Memory B cell (primary cell): Measurements from ENCODE around the gene TIMM10.

Experiments used
- ATAC-seq: fragments of 150-1000 bp; cut with Tn5 transposase; 2 replicates; pipeline ENCODE4 v1.10.0; 2021; ENCODE audit warnings: low read depth, mild to moderate bottlenecking, moderate library complexity
- DNase-seq, 2 donors: peaks; one replicate each; pipeline ENCODE4 v3.0.0; 2022; ENCODE audit warnings: low spot score in 2 of 2
- H3K27ac Mint-ChIP-seq: one replicate; pipeline ENCODE4 v1.8.0; 2022; ENCODE audit warnings: mild to moderate bottlenecking, moderate library complexity, mixed read lengths
- H3K27me3 Mint-ChIP-seq: one replicate; pipeline ENCODE4 v1.8.0; 2022; ENCODE audit warnings: mixed read lengths
- H3K36me3 Mint-ChIP-seq: one replicate; pipeline ENCODE4 v1.8.0; 2022; ENCODE audit warnings: mild to moderate bottlenecking, mixed read lengths
- H3K4me1 Mint-ChIP-seq: one replicate; pipeline ENCODE4 v1.8.0; 2022; ENCODE audit warnings: mixed read lengths
- H3K4me3 Mint-ChIP-seq: one replicate; pipeline ENCODE4 v1.8.0; 2022; ENCODE audit warnings: mild to moderate bottlenecking, moderate library complexity, mixed read lengths
- H3K9me3 Mint-ChIP-seq: one replicate; pipeline ENCODE4 v1.8.0; 2022; ENCODE audit warnings: mixed read lengths

Gene TIMM10

DNA sequence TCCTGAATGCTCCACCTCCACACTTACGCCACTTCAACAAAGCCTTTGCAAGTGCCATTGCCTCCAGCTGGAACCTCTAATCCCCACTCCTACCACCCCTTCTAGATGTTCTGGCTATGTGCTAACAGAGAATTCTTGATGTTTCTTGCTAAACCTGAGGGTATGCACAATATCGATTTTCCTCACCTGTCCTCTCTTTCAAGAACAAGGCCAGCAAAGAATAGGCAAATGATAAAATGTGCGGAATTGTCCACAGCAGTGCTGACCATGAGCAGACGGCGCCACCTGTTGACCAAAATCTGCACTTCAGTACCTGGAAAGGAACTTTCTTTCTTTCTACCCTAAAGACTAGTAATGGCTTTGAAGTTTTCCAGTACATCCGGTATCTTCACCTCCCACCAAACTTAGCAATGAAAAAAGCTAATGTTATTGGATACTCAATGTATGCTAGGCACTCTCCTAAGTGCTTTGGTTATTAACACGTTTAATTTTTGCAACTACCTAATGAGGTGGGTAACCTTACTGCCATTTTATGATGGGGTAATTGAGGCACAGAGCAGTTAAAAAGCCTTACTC lies 3.4 kb downstream of the TIMM10 start:
- DNase-seq, result peak; percentile 70 to 76
- no peak overlapping the region for H3K27ac Mint-ChIP-seq
- H3K9me3 Mint-ChIP-seq, result no peaks in the 10 kb centered on the region
- no peak overlapping the region for H3K4me3 Mint-ChIP-seq
- H3K4me1 Mint-ChIP-seq, result peaks cover 16% of the 10 kb centered on the region
- no peaks in the 10 kb centered on the region for H3K27me3 Mint-ChIP-seq
- no peak for ATAC-seq
- no peaks in the 10 kb centered on the region for H3K36me3 Mint-ChIP-seq

DNA sequence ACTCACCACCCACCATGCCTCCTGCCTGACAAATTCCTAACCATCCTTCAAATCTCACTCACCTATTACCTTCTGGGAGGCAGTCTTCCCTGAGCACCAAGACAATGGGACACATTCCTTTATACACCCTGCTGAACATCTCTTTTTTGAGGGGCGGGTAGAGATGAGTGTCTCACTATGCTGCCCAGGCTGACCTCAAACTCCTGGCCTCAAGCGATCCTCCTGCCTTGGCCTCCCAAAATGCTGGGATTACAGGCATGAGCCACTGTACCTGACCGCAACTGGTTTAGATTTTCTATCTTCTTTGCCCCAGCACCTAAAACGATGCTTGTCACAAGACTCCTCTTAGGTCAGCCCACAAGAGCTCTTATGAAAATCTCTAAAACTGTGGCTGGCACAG lies 7.1 kb downstream of the TIMM10 start:
- Mint-ChIP-seq H3K27ac (no peak overlapping the region), H3K4me1 (peaks cover 8% of the 10 kb centered on the region), H3K36me3 (no peaks in the 10 kb centered on the region), H3K9me3 (no peaks in the 10 kb centered on the region), H3K27me3 (no peaks in the 10 kb centered on the region), H3K4me3 (no peak overlapping the region)
- no peak for DNase-seq
- ATAC-seq, result no peak

DNA sequence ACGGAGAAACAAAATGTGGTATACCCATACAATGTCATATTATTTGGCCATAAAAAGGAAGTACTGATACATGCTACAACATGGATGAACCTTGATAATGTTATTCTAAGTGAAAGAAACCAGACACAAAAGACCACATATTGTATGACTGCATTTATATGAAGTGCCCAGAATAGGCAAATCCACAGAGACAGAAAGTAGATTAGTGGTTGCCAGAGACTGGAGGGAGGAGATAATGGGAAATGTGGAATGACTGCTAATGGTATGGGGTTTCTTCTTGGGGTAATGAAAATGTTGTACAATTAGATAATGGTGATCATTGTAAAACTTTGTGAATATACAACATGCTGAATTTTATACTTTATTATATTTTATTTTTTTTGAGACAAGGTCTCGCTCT lies 9.4 kb downstream of the TIMM10 start:
- ATAC-seq (no peak), DNase-seq (no peak)
- Mint-ChIP-seq H3K27me3 (peaks cover 2% of the 10 kb centered on the region), H3K36me3 (no peaks in the 10 kb centered on the region), H3K4me1 (peaks cover 5% of the 10 kb centered on the region), H3K9me3 (no peaks in the 10 kb centered on the region), H3K4me3 (no peak overlapping the region), H3K27ac (no peak overlapping the region)

DNA sequence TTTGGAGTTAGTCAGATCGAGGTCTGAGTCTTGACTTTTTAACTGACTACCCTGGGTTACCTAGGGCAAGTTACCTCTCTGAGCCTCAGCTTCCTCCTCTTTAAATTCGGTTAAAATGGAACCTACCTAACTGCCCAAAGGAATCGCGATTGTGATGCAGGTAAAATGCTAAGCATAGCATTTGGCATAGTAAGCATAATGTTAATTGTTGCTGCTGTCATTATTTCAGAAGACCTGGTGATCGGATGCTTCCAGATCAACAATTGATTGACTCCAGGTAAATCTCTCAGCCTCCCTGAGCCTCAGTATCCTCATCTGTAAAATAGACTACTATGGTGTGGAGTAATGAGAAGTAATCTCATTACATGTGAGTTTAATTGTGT lies 14.5 kb downstream of the TIMM10 start:
- Mint-ChIP-seq H3K4me3 (peak overlapping the region; percentile 100), H3K36me3 (no peaks in the 10 kb centered on the region), H3K4me1 (peaks cover 21% of the 10 kb centered on the region), H3K27ac (peak overlapping the region; percentile 56), H3K27me3 (peaks cover 2% of the 10 kb centered on the region), H3K9me3 (no peaks in the 10 kb centered on the region)
- ATAC-seq, result peak; percentile 3
- DNase-seq, result no peak

GRCh38 chr11:57515332-57516060 lies 15.1 kb downstream of the TIMM10 start, which contains the start of gene SLC43A1:
Gene SLC43A1 (minus strand): TSS chr11:57515702. CDS start chr11:57514111, 1,591 bp downstream.
- Mint-ChIP-seq H3K36me3 (no peaks in the 10 kb centered on the region), H3K27me3 (peaks cover 2% of the 10 kb centered on the region), H3K9me3 (no peaks in the 10 kb centered on the region), H3K27ac (peak within 1 kb of the TSS; percentile 56), H3K4me3 (peak within 1 kb of the TSS; percentile 100), H3K4me1 (peaks cover 21% of the 10 kb centered on the region)
- ATAC-seq, result peak; percentile 22
- peak in 1 of 2 donors; percentile 19 for DNase-seq

DNA sequence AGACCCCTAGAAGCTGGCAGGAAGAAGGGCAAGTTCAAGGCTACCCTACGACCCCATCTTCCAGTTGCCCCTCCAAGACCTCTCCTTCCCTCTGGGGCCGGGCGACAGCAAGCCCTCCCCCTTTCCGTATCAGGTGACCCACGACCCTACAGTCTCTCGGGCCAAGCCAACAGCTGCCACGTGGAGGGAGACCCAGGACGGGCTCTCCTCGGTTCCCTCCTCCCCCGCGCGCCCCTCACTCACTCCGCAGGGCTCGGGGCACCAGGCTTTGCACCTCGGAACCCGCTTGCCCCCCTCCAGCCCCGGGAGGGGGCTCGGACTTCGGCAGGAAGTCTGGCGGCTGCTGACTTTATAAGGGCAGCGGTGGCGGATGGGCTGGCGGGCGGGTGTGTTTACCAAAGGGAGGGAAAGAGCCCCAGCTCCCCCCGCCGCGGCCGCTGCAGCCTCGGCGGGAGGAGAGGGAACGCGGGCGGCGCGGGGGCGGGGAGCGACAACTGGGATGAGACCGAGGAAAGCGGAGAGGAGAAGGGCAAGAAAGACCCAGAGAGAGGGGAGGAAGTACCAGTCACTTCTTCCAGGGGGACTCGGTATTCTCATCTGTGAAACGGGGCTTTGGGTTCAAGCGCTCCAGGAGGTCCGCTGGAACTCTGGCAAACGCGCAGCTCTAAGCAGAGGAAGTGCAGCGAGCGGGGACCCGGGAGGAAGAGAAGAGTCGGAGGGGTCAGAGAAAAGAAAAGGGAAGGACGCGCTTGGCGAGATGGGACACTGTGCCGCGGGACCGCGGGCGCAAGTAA lies 15.8 kb downstream of the TIMM10 start:
- H3K27ac Mint-ChIP-seq, result peak overlapping the region; percentile 42
- no peaks in the 10 kb centered on the region for H3K36me3 Mint-ChIP-seq
- ATAC-seq, result peak; percentile 35
- peak overlapping the region; percentile 100 for H3K4me3 Mint-ChIP-seq
- H3K4me1 Mint-ChIP-seq, result peaks cover 21% of the 10 kb centered on the region
- DNase-seq, result peak in 1 of 2 donors; percentile 29
- no peaks in the 10 kb centered on the region for H3K9me3 Mint-ChIP-seq
- H3K27me3 Mint-ChIP-seq, result peaks cover 2% of the 10 kb centered on the region

DNA sequence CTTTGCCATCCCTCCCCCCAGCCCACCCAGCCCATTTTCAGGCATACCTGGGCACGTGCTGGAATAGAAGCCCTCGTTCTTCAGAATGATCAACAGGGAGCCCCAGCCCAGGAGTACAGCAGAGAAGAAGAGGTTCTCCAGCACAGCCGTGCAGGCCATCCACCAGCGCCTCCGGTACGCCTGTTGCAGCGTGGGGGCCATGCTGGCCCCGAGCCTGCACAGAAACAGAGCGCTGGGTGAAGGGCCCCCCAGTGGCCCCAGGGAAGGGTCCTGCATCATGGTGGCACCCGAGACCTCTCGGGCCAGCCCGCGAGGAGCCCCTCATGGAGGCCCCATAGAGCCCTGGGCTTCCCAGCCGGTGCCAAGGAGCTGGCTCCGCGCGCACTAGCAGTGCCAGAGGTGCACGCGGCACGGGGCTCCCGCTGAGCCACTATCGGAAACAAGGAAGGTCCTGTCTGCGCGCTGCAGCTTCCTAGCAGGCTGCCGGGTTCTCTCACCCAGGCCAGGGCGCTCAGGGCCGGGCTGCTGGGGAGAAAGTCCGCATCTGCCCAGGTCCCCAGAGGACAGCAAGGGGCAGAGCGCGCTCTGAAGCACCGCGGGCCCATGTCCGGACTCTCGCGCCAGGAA lies 16.5 kb downstream of the TIMM10 start:
- Mint-ChIP-seq H3K4me1 (peaks cover 21% of the 10 kb centered on the region), H3K36me3 (no peaks in the 10 kb centered on the region), H3K9me3 (no peaks in the 10 kb centered on the region), H3K27me3 (peaks cover 2% of the 10 kb centered on the region), H3K27ac (no peak overlapping the region), H3K4me3 (peak overlapping the region; percentile 100)
- DNase-seq (peak in 1 of 2 donors; percentile 33), ATAC-seq (peak; percentile 51)

DNA sequence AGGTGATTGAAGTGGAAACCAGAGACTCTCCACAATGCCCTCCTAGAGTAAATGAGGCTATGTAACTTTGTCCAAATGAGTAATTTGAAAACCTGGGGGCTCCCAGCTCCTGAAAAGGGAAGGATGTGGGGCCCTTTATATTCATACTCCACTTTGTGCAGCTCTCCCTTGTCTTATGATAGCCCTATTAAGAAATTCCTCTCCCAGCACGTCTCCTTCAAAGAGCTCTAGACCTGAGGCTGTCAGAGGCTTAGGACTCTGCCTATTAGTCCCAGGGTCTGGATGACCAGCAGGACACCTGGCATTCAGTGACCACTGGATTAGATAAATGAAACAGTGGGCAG lies 17.1 kb downstream of the TIMM10 start:
- Mint-ChIP-seq H3K27me3 (peaks cover 2% of the 10 kb centered on the region), H3K4me3 (peak overlapping the region; percentile 53), H3K36me3 (no peaks in the 10 kb centered on the region), H3K9me3 (no peaks in the 10 kb centered on the region), H3K4me1 (peaks cover 18% of the 10 kb centered on the region), H3K27ac (no peak overlapping the region)
- DNase-seq (no peak), ATAC-seq (no peak)

DNA sequence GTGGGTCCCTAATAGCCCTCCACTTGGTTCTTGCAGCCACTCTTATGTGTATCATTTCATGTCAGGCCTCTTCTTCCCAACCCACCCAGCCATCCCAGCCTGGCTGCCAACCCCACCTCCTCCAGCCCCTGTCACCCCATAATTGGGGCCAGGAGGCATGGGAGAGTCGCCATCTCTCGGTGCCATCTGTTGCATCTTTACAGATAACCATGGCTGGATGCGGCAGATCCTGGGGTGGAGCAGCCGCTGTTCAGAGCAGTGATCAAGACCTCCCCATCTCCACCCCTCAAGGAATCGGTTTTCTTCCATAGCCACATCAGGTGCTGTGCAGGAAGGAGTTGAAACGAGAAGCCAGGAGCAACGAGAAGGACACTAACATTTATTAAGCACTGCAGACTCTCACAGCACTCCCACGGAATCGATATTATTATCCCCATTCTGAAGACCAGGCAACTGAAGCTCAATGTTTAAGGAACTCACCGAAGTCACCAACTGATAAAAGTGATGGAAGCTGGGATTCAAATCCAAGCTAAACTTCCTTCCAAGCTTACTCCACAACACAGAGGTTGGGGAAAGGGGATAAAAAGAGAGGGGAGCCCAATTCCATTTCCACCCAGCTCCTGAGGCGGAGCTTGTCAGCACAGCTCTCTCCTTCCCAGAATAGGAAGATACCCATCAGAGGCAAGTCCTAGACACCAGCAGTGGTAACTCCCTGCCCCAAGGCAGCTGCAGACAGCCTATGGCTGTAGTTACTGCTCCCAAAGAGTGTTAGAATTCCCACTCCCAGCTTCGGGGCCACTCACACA lies 17.7 kb downstream of the TIMM10 start:
- H3K27ac Mint-ChIP-seq, result no peak overlapping the region
- peaks cover 2% of the 10 kb centered on the region for H3K27me3 Mint-ChIP-seq
- no peak overlapping the region for H3K4me3 Mint-ChIP-seq

DNA sequence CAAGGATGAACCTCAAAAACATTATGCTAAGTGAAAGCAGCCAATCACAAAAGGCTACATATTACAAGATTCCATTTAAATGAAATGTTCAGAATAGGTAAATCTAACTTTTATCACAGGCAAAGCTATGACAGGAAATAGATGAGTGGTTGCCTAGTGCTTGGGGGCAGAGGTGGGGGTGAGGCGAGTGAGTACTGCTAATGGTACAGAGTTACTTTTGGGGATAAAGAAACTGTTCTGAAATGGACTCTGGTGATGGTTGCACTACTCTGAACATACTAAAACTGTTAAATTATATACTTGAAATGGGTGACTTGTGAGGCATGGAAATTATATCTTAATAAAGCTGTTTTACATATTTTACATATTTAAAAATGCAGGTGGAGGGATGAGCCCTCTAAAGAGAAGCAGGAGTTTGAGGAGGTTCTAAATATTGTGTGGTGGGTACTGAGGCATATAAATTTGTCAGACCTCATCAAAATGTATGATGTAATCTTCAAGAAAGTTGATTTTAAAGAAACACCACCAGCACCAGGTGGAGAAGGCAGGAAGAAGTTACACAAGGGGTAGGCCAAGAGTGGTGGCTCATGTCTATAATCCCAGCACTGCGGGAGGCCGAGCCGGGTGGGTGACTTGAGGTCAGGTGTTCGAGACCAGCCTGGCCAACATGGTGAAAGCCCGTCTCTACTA lies 18.7 kb downstream of the TIMM10 start:
- DNase-seq, result no peak
- H3K9me3 Mint-ChIP-seq, result no peaks in the 10 kb centered on the region
- peaks cover 18% of the 10 kb centered on the region for H3K4me1 Mint-ChIP-seq
- H3K4me3 Mint-ChIP-seq, result no peak overlapping the region
- H3K27me3 Mint-ChIP-seq, result no peaks in the 10 kb centered on the region
- H3K27ac Mint-ChIP-seq, result peak overlapping the region; percentile 73
- ATAC-seq, result peak; percentile 26
- no peaks in the 10 kb centered on the region for H3K36me3 Mint-ChIP-seq

More for the DNA sequence above, 17.7 kb downstream of the TIMM10 start:
- no peak for ATAC-seq
- no peak for DNase-seq
- H3K9me3 Mint-ChIP-seq, result no peaks in the 10 kb centered on the region
- H3K36me3 Mint-ChIP-seq, result no peaks in the 10 kb centered on the region
- H3K4me1 Mint-ChIP-seq, result peaks cover 18% of the 10 kb centered on the region

- Mint-ChIP-seq H3K36me3 (no peaks in the 10 kb centered on the region), H3K27ac (no peak overlapping the region), H3K27me3 (no peaks in the 10 kb centered on the region), H3K9me3 (no peaks in the 10 kb centered on the region), H3K4me3 (no peak overlapping the region), H3K4me1 (peaks cover 8% of the 10 kb centered on the region)
- no peak for DNase-seq
- no peak for ATAC-seq
Observed at GRCh38 chr11:57508341-57509170, 22.0 kb downstream of the TIMM10 start.

- no peak overlapping the region for H3K27ac Mint-ChIP-seq
- DNase-seq (no peak), ATAC-seq (no peak)
- no peaks in the 10 kb centered on the region for H3K27me3 Mint-ChIP-seq
- no peaks in the 10 kb centered on the region for H3K36me3 Mint-ChIP-seq
- no peak overlapping the region for H3K4me3 Mint-ChIP-seq
- H3K9me3 Mint-ChIP-seq, result no peaks in the 10 kb centered on the region
- H3K4me1 Mint-ChIP-seq, result peaks cover 2% of the 10 kb centered on the region
Observed at GRCh38 chr11:57506522-57506921, 24.0 kb downstream of the TIMM10 start.
